IPS DF 4.7 (cell line): Measurements from ENCODE around the gene NOTCH4.
"Not testable (repeated sequence)": the region's sequence is repeated elsewhere in the genome, so short reads cannot be mapped to it uniquely, and the experiment has no call there.

Experiments used
- DNase-seq: peaks from one replicate; pipeline ENCODE4 v3.0.0-alpha.2; 2013; ENCODE audit warnings: low spot score; ENCODE audit errors: extremely low read depth

Gene NOTCH4

GRCh38 chr6:32223258-32224235 lies at the start of gene NOTCH4:
Gene NOTCH4, minus strand, starts transcription at chr6:32224067. Its CDS starts 139 bp downstream, at chr6:32223928.
- no peak for DNase-seq

- no peak for DNase-seq
Observed at GRCh38 chr6:32271429-32271828, 47.6 kb upstream of the NOTCH4 start.

- not testable (repeated sequence) for DNase-seq
Observed at GRCh38 chr6:32268459-32268858, 44.6 kb upstream of the NOTCH4 start.

DNA sequence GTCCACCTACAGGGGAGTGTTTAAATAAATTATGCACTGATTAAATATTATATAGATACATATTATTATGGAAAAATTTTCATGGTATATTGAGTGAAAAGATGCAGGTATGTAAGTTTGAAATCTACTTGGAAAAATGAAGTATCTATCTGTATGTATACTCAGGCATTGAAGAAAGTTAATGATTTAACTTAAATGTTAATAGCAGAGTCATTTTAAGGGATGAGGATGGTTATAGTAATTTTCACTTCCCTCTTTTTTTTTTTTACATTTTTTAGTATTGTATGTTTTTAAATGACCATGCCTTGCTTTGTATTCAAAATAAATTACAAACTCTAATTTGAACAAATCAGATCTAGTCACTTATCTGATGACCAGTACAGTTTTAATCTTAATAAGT lies 43.2 kb upstream of the NOTCH4 start:
- DNase-seq: no peak

DNA sequence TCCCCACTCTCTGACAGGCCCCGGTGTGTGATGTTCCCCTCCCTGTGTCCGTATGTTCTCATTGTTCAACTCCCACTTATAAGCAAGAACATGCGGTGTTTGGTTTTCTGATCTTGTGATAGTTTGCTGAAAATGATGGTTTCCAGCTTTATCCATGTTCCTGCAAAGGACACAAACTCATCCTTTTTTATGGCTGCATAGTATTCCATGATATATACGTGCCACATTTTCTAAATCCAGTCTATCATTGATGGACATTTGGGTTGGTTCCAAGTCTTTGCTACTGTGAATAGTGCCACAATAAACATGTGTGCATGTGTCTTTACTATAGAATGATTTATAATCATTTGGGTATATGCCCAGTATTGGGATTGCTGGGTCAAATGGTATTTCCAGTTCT lies 33.4 kb upstream of the NOTCH4 start:
- DNase-seq: not testable (repeated sequence)

- DNase-seq: peak; percentile 79
Observed at GRCh38 chr6:32255199-32256153, 31.6 kb upstream of the NOTCH4 start.

DNA sequence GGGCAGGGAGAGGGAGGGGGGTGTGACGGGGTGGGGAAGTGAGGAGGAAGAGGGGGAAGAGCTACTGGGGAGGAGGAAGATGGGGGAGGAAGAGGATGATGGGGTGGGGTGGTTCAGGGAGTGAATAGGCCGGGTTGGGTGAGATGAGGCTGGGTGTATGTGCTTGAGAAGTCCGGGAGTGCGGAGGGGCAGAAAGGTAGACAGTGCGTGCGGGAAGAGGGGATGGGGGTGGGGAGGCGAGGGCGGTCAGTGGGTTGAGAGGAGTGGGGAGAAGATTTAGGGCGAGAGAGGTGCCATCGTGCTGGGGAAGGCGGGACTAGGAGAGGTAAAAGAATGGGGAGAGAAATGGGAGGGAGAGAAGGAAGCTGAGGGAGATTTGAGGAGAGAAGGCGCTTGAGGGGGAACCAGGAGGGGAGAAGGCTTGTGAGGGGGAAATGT lies 30.9 kb upstream of the NOTCH4 start:
- DNase-seq: peak; percentile 16

DNA sequence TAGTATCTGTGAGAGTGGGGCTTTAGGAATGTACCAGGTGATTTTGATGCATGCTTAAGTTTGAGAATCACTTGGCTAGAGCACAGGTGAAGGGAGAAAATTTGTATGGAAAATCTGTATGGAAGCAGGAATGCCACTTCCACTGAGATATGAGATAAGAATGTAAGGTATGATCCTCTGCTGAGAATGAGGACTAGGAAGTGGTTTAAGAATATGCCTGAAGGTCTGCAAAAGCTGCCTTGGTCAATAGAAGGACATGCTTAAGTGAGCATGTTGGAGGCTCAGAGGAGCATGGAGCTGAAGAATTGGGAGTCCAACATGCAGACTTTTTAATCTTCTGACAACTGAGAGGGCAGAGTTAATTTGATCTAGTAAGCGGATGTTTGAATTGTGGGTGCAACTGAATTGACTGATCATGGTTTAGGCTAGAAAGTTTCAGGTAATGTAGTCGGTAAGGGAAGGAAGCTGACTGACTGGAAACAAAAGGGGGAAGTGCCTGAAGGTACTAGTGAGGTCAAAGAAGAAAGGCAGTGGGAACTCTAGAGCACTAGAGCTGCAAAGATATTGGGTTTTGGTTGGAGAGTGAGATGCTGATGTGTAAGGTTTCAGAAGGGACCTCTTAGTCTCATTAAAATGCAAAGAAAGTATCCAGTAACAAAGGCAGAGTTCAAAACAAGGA lies 28.6 kb upstream of the NOTCH4 start:
- DNase-seq: no peak

GRCh38 chr6:32249262-32249661 lies 25.4 kb upstream of the NOTCH4 start:
- no peak for DNase-seq

- DNase-seq: no peak
Observed at GRCh38 chr6:32247401-32247800, 23.5 kb upstream of the NOTCH4 start.

- DNase-seq: no peak
Observed at GRCh38 chr6:32244946-32245398, 21.1 kb upstream of the NOTCH4 start.

DNA sequence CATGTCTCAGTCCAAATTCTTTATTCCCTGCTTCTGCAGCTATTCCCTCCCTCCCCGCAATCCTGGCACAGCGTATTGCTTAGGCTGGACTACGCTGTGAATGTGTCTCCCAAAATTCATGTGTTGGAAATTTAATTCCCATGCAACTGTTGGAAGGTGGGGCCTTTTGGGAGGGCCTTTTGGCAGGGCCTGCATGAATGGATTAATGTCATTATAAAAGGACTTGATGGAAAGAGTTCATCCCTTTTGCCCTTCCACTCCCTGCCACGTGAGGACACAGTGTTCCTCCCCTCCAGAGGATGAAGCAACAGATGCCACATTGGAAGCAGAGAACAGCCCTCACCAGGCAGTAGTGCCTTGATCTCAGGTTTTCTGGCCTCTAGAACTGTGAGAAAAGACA lies 20.4 kb upstream of the NOTCH4 start:
- DNase-seq: no peak

DNA sequence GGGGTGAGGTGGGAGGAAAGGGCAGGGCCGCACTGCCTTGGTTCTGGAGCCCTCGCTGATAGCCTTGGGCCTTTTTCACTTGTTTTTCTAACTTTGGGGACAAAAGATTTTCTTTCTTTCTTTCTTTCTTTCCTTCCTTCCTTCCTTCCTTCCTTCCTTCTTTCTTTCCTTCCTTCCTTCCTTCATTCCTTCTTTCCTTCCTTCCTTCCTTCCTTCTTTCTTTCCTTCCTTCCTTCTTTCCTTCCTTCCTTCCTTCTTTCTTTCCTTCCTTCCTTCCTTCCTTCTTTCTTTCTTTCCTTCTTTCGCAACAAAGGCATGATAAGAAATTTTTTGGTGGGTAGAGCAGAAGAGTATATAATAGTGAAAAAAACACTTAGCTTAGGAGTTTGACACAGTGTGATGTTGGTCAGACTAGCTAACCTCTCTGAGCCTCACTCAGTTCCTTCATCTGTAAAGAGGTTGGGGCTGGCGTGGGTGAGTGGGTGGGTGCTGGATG lies 18.5 kb upstream of the NOTCH4 start:
- DNase-seq: not testable (repeated sequence)

- DNase-seq: no peak
Observed at GRCh38 chr6:32240686-32241085, 16.8 kb upstream of the NOTCH4 start.

- no peak for DNase-seq
Observed at GRCh38 chr6:32239462-32239861, 15.6 kb upstream of the NOTCH4 start.

- no peak for DNase-seq
Observed at GRCh38 chr6:32234934-32235333, 11.1 kb upstream of the NOTCH4 start.

- DNase-seq: no peak
Observed at GRCh38 chr6:32226434-32226833, 2.6 kb upstream of the NOTCH4 start.

DNA sequence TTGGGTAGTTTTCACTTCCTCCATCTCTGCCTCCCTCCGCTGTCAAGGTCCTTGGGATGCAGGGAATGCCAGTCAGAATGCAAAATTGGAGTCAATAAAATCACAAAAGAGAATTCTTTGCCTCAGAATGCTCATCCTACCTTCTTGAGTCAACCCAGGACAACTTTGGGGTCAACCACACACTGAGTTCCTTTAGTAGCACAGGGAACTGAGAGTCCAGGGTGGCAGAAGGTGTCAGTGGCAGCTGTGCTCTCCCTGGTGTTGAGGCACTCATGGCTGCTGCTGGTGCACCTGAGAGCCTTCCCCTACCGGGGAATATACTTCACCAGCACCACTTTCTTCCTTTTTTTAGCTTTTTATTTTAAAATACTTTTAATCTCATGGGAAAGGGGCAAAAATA lies 829 bp upstream of the NOTCH4 start:
- no peak for DNase-seq

DNA sequence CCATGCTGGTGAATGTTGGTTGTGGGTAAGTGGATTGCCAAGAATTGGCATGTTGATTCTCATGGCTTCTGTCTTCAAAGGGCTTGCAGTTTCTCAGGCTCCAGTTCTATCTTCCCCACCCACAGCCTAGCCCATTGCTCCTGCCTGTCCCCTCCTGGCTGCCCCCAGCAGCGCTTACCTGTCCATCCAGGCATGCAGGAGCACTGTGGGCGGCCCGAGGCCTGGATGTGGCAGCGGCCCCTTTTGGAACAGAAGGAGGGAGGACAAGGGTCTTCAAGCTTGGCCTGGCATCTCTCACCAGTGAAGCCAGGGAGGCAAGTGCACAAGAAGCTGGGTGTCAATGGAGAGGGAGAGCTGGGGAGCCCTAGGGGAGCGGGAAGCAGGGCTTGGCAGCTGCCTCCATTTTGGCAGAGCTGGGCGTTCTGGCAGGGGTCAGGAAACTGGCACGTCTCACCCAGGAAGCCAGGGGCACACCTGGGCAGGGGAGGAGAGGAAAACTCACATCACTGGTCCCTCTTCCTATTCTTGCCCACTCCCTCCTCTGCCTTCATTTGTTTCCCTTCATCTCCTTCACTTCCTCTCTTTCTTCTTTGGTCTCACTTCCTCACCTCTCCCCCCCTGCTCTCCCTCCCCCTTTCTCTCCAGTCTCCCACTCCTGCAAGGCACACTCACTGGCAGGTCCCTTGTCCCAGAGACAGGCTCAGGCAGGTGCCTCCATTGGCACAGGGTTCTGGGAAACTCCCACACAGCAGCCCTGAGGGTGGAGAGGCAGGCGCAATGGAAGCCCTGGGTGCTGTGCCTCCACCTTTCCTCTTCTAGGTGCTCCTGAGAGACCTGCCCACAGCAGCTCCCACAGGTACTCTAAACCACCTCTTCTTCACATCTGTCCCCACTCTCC lies 1.3 kb downstream of the NOTCH4 start:
- DNase-seq: no peak

- no peak for DNase-seq
Observed at GRCh38 chr6:32220021-32220420, 3.8 kb downstream of the NOTCH4 start.
